K562 (cell line): ENCODE results near the gene CATSPER4. TPM values are rescaled to one million over a fixed set of nuclear protein-coding genes. Genes with fewer than 3 reads are reported as not detected.
A peak's percentile ranks its signal among the peaks of the same experiment; 100 is the strongest.

Experiments used
- ATAC-seq: fragments of 200-7000 bp; cut with Tn5 transposase; 3 replicates; pipeline ENCODE4 v1.9.1; 2020; ENCODE audit warnings: moderate library complexity
- BruUV-seq: library from RNA; stranded (reverse); fragments of 400-500 nt; replicated peaks from 2 replicates; lab custom pipeline; 2021; lab: Mats Ljungman, UMichigan
- CTCF ChIA-PET: fragments of 300-600 bp; formaldehyde crosslinking; extraction: SDS; loops from one replicate; lab custom pipeline; 2021; ENCODE audit warnings: low intra/inter-chr PET ratio; lab: Yijun Ruan, JAX
- POLR2A ChIA-PET: fragments of 300-600, 350-650 bp; sonication (Branson Sonifier 250); formaldehyde crosslinking; extraction: SDS; loops from one replicate; lab custom pipeline; 2021; ENCODE audit warnings: antibody characterized with exemption, inconsistent platforms; lab: Yijun Ruan, JAX
- DNase-seq, 4 experiments: peaks; one replicate each; pipeline versions ENCODE4 v3.0.0 to v3.0.0-alpha.2; 2011 to 2018; ENCODE audit warnings: low spot score in 3 of 4, mixed read lengths in 3 of 4; ENCODE audit errors: extremely low read depth in 1 of 4
- FAIRE-seq: peaks from 2 replicates; lab custom pipeline; 2011; peaks lifted over from hg19 to GRCh38; lab: Jason Lieb, UNC
- H2AFZ ChIP-seq: 2 replicates; pipeline ENCODE4 v1.6.0; 2011; ENCODE audit warnings: low read depth, low read length, control low read depth, inconsistent platforms
- H3K27ac ChIP-seq: fragments of 200-600 bp; 3 replicates; pipeline ENCODE4 v1.8.0; 2011; ENCODE audit warnings: low read depth, mild to moderate bottlenecking, control low read depth, inconsistent platforms, low read length, moderate library complexity, mixed read lengths; ENCODE audit errors: extremely low read depth
- H3K27me3 ChIP-seq, 2 experiments: fragments of 300-600 bp in 1 of 2; 2 replicates in 1 of 2; 3 replicates in 1 of 2; pipeline versions ENCODE4 v1.6.0 to v1.8.0; 2011; ENCODE audit warnings: inconsistent platforms in 2 of 2, low read length in 2 of 2, mild to moderate bottlenecking in 1 of 2, mixed read lengths in 1 of 2, moderate library complexity in 1 of 2; ENCODE audit not compliant: control insufficient read depth in 2 of 2, insufficient read depth in 2 of 2
- H3K36me3 ChIP-seq: fragments of 300-600 bp; 3 replicates; pipeline ENCODE4 v1.8.0; 2011; ENCODE audit warnings: mild to moderate bottlenecking, low read length, inconsistent platforms; ENCODE audit not compliant: control insufficient read depth, insufficient read depth
- H3K4me1 ChIP-seq, 2 experiments: fragments of 200-600 bp in 1 of 2; replicated peaks in 1 of 2; 2 replicates in 1 of 2; 3 replicates in 1 of 2; pipeline versions ENCODE4 v1.5.1 to v1.8.0; 2011; ENCODE audit warnings: inconsistent platforms in 2 of 2, low read length in 2 of 2, mild to moderate bottlenecking in 1 of 2, mixed read lengths in 1 of 2, moderate library complexity in 1 of 2; ENCODE audit not compliant: control insufficient read depth in 2 of 2, insufficient read depth in 2 of 2
- H3K4me2 ChIP-seq: 2 replicates; pipeline ENCODE4 v1.6.1; 2011; ENCODE audit warnings: low read length, control low read depth, inconsistent platforms, mixed read lengths; ENCODE audit not compliant: insufficient read depth
- H3K4me3 ChIP-seq: fragments of 200-600 bp; sonication (generic), shearing (Covaris generic); 2 replicates; pipeline ENCODE4 v1.5.1; 2016; ENCODE audit warnings: control low read depth, inconsistent platforms
- H3K79me2 ChIP-seq: fragments of 200-600 bp; 3 replicates; pipeline ENCODE4 v1.8.0; 2011; ENCODE audit warnings: low read length, inconsistent platforms; ENCODE audit not compliant: control insufficient read depth, insufficient read depth
- H3K9ac ChIP-seq, 2 experiments: 2 replicates each; pipeline versions ENCODE4 v1.6.0 to v1.6.1; 2011; ENCODE audit warnings: low read depth in 2 of 2, low read length in 2 of 2, control low read depth in 1 of 2, inconsistent platforms in 1 of 2, mild to moderate bottlenecking in 1 of 2, mixed read lengths in 1 of 2; ENCODE audit not compliant: insufficient read depth in 1 of 2
- H3K9me1 ChIP-seq: one replicate; pipeline ENCODE4 v1.6.0; 2011; ENCODE audit warnings: inconsistent platforms, mild to moderate bottlenecking, low read length, moderate library complexity; ENCODE audit not compliant: control insufficient read depth, insufficient read depth
- H3K9me3 ChIP-seq: replicated peaks from 2 replicates; pipeline ENCODE4 v1.5.1; 2011; ENCODE audit warnings: low read depth, low read length, inconsistent platforms; ENCODE audit not compliant: control insufficient read depth, insufficient read depth
- H4K20me1 ChIP-seq: replicated peaks from 2 replicates; pipeline ENCODE4 v1.6.1; 2011; ENCODE audit warnings: low read length, inconsistent platforms, mixed read lengths; ENCODE audit not compliant: control insufficient read depth, insufficient read depth
- ADNP ChIP-seq: fragments of 200-800 bp; sonication (Bioruptor generic); IDR thresholded peaks from 2 replicates; pipeline ENCODE4 v1.6.1; 2016; ENCODE audit warnings: missing genetic modification characterization, missing compliant biosample characterization
- ARHGAP35 ChIP-seq: fragments of 450-650 bp; IDR thresholded peaks from 2 replicates; pipeline ENCODE4 v1.6.1; 2018; ENCODE audit not compliant: partially characterized antibody
- BCOR ChIP-seq: fragments of 450-650 bp; IDR thresholded peaks from 2 replicates; pipeline ENCODE4 v1.6.1; 2016
- CHD4 ChIP-seq: fragments of 200-600 bp; sonication (generic); IDR thresholded peaks from 3 replicates; pipeline ENCODE4 v1.6.1; 2012; ENCODE audit warnings: low read depth, mild to moderate bottlenecking, mixed read lengths, low read length, inconsistent platforms; ENCODE audit not compliant: insufficient read depth, insufficient replicate concordance, poor library complexity, severe bottlenecking
- ETV1 ChIP-seq: fragments of 450-650 bp; conservative IDR thresholded peaks from 2 replicates; pipeline ENCODE4 v1.6.1; 2016; ENCODE audit warnings: missing genetic modification characterization, control low read depth, low read depth, missing compliant biosample characterization
- HDAC8 ChIP-seq: fragments of 450-650 bp; IDR thresholded peaks from 2 replicates; pipeline ENCODE4 v1.6.1; 2016; ENCODE audit warnings: mild to moderate bottlenecking, missing genetic modification characterization, moderate library complexity, missing compliant biosample characterization
- HLTF ChIP-seq: fragments of 450-650 bp; IDR thresholded peaks from 2 replicates; pipeline ENCODE4 v1.6.1; 2016
- KDM1A ChIP-seq, 2 experiments: fragments of 450-650 bp; IDR thresholded peaks; 2 replicates each; pipeline ENCODE4 v1.6.1; 2016; ENCODE audit warnings: mild to moderate bottlenecking in 2 of 2
- NCOR1 ChIP-seq: fragments of 450-650 bp; IDR thresholded peaks from 2 replicates; pipeline ENCODE4 v1.6.1; 2016; ENCODE audit warnings: mild to moderate bottlenecking, moderate library complexity
- ZNF124 ChIP-seq: sonication (generic); formaldehyde crosslinking; IDR thresholded peaks from 2 replicates; pipeline ENCODE4 v1.8.1; 2022; ENCODE audit warnings: missing genetic modification reagents
- ZNF253 ChIP-seq: fragments of 250-450 bp; sonication (Bioruptor Pico); conservative IDR thresholded peaks from 2 replicates; pipeline ENCODE4 v1.6.1; 2021; ENCODE audit warnings: mild to moderate bottlenecking
- ZNF3 ChIP-seq: fragments of 250-450 bp; sonication (Bioruptor Pico); IDR thresholded peaks from 2 replicates; pipeline ENCODE4 v1.5.0; 2021; ENCODE audit warnings: mild to moderate bottlenecking, moderate library complexity
- ZNF584 ChIP-seq: fragments of 200-800 bp; sonication (Bioruptor generic); IDR thresholded peaks from 2 replicates; pipeline ENCODE4 v1.6.1; 2016; ENCODE audit warnings: low read depth, mild to moderate bottlenecking, missing genetic modification characterization, missing compliant biosample characterization
- WGBS: fragments of 100-300 bp; shearing (Covaris generic); methylation state at CpG from one replicate; pipeline ENCODE4 v1.1.6; 2016; ENCODE audit warnings: low coverage, mixed read lengths; ENCODE audit not compliant: insufficient coverage; ENCODE audit errors: missing lambda C conversion rate; 5-methylcytosine and 5-hydroxymethylcytosine counted together
- in situ Hi-C: fragments of 300-500 bp; cut with MboI; formaldehyde crosslinking; loops from 4 replicates; pipeline ENCODE4 v1.15.0; 2018; ENCODE audit warnings: inconsistent platforms, mixed read lengths
- intact Hi-C: fragments of 100-400 bp; cut with micrococcal nuclease; formaldehyde crosslinking; loops from 2 replicates; pipeline ENCODE4 v1.14.2; 2022
- polyA plus RNA-seq, 8 experiments: library from polyadenylated mRNA; depleted of rRNA in 4 of 8; stranded (reverse) in 5 of 8; unstranded in 3 of 8; fragments of >200 nt; fragmentation: Nextera tagmentation in 2 of 8; fragmentation: Illumina TruSeq in 1 of 8; extraction: Ambion mirVana in 2 of 8; extraction: Trizol in 1 of 8; gene quantifications; 2 replicates each; pipeline versions ENCODE4 v1.2.1 to v1.2.3, GENCODE V29; 2011 to 2014; ENCODE audit warnings: inconsistent platforms in 1 of 8, missing spikeins in 1 of 8
- total RNA-seq, 7 experiments: library from RNA; depleted of rRNA in 6 of 7; stranded (reverse); fragments of >200 nt in 6 of 7; fragmentation: Illumina TruSeq in 2 of 7; extraction: Trizol in 2 of 7; gene quantifications; 2 replicates each; pipeline versions ENCODE4 v1.2.1 to v1.2.3, GENCODE V29; 2011 to 2021; ENCODE audit warnings: low replicate concordance in 1 of 7
- TF ChIP-seq, protein P1 (sequence below): fragments of 250-450 bp; sonication (Bioruptor Pico); IDR thresholded peaks from 2 replicates; pipeline ENCODE4 v1.6.1; 2021; ENCODE audit warnings: mild to moderate bottlenecking
- TF ChIP-seq, protein P2 (sequence below): sonication (generic); formaldehyde crosslinking; IDR thresholded peaks from 2 replicates; pipeline ENCODE4 v1.8.1; 2023; ENCODE audit warnings: mild to moderate bottlenecking, missing genetic modification reagents
- TF ChIP-seq, protein P3 (sequence below), 2 experiments: fragments of 200-800 bp in 1 of 2; sonication (Bioruptor generic) in 1 of 2; sonication (generic) in 1 of 2; formaldehyde crosslinking in 1 of 2; IDR thresholded peaks in 1 of 2; conservative IDR thresholded peaks in 1 of 2; 2 replicates each; pipeline versions ENCODE4 v1.5.0 to v1.6.1; 2016 to 2020; ENCODE audit warnings: missing compliant biosample characterization in 1 of 2, missing genetic modification characterization in 1 of 2, missing genetic modification reagents in 1 of 2
- TF ChIP-seq, protein P4 (sequence below): fragments of 250-450 bp; sonication (Bioruptor Pico); IDR thresholded peaks from 2 replicates; pipeline ENCODE4 v1.5.0; 2021
- TF ChIP-seq, protein P5 (sequence below), 2 experiments: fragments of 450-650 bp in 1 of 2; sonication (generic) in 1 of 2; formaldehyde crosslinking; conservative IDR thresholded peaks; 2 replicates each; pipeline versions ENCODE4 v1.4.0 to v1.8.1; 2020 to 2022; ENCODE audit warnings: mild to moderate bottlenecking in 1 of 2, missing genetic modification reagents in 1 of 2

CATSPER4 gene
- total and polyA plus RNA-seq, 9 of the 15 experiments (the other 6 are each of a cell fraction or from before 2014, with no cell fraction given): 0.04 to 0.13 TPM; not detected in 7

DNA sequence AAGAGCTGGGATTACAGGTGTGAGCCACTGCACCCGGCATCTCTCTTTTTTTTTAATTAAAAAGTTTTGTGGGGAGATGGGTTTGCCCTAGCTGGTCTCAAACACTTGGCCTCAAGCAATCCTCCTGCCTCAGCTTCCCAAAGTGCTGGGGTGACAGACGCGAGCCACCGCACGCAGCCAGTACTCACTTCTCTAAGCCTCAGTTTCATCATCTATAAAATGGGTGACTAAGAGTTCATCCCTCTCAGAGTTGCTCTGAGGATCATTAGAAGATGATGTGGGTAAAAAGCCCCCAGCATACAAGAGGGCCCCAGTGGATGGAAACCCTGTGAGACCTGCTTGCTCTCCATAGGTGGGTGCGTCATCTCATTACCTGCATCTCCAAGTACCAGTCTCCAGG is 2.5 kb upstream of the CATSPER4 start:
- in situ Hi-C loops (no loop called here), intact Hi-C loops (no loop called here)
- ATAC-seq: no peak
- peaks cover 0 to 27% of the 10 kb centered on the region in 2 experiments; a peak in 2 of 5 replicates for H3K4me1 ChIP-seq
- no peak overlapping the region for H3K9ac ChIP-seq
- no peaks in the 10 kb centered on the region for H3K36me3 ChIP-seq
- FAIRE-seq: no peak
- no peaks in the 10 kb centered on the region for H3K27me3 ChIP-seq
- no peak overlapping the region for H3K27ac ChIP-seq
- DNase-seq: no peak
- no peaks in the 10 kb centered on the region for H3K79me2 ChIP-seq
- no peaks in the 10 kb centered on the region for H3K9me3 ChIP-seq
- 85% methylated on average over 6 of the region's 6 CpGs for WGBS
- H3K4me2 ChIP-seq: no peak overlapping the region
- no TSS peak for BruUV-seq
- 0 out of 2 replicates have a peak, but pooled peaks cover 6% of the 10 kb centered on the region for H4K20me1 ChIP-seq
- no peak overlapping the region for H3K4me3 ChIP-seq
- ChIA-PET POLR2A (interaction anchor here (0.6 kb wide), 1 partner anchor 277 kb away, joined by 3 read pairs; no protein-coding TSS in a partner anchor), CTCF (no interaction called here)
- H3K9me1 ChIP-seq: no peaks in the 10 kb centered on the region
- no peak overlapping the region for H2AFZ ChIP-seq
- TF ChIP-seq, protein P1, sequence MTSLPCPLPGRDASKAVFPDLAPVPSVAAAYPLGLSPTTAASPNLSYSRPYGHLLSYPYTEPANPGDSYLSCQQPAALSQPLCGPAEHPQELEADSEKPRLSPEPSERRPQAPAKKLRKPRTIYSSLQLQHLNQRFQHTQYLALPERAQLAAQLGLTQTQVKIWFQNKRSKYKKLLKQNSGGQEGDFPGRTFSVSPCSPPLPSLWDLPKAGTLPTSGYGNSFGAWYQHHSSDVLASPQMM (CRISPR knock-in tag): no peak
- TF ChIP-seq BCOR: peak; percentile 69
- TF ChIP-seq, protein P2, sequence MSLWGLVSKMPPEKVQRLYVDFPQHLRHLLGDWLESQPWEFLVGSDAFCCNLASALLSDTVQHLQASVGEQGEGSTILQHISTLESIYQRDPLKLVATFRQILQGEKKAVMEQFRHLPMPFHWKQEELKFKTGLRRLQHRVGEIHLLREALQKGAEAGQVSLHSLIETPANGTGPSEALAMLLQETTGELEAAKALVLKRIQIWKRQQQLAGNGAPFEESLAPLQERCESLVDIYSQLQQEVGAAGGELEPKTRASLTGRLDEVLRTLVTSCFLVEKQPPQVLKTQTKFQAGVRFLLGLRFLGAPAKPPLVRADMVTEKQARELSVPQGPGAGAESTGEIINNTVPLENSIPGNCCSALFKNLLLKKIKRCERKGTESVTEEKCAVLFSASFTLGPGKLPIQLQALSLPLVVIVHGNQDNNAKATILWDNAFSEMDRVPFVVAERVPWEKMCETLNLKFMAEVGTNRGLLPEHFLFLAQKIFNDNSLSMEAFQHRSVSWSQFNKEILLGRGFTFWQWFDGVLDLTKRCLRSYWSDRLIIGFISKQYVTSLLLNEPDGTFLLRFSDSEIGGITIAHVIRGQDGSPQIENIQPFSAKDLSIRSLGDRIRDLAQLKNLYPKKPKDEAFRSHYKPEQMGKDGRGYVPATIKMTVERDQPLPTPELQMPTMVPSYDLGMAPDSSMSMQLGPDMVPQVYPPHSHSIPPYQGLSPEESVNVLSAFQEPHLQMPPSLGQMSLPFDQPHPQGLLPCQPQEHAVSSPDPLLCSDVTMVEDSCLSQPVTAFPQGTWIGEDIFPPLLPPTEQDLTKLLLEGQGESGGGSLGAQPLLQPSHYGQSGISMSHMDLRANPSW: no peak
- peak; percentile 34 for TF ChIP-seq CHD4
- TF ChIP-seq ARHGAP35: no peak
- TF ChIP-seq ZNF584 (CRISPR knock-in tag): no peak
- TF ChIP-seq, protein P3, sequence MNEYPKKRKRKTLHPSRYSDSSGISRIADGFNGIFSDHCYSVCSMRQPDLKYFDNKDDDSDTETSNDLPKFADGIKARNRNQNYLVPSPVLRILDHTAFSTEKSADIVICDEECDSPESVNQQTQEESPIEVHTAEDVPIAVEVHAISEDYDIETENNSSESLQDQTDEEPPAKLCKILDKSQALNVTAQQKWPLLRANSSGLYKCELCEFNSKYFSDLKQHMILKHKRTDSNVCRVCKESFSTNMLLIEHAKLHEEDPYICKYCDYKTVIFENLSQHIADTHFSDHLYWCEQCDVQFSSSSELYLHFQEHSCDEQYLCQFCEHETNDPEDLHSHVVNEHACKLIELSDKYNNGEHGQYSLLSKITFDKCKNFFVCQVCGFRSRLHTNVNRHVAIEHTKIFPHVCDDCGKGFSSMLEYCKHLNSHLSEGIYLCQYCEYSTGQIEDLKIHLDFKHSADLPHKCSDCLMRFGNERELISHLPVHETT (CRISPR knock-in tag; conservative IDR thresholded peaks at IDR 0.05 in 1 of 2, IDR thresholded peaks at IDR 0.05 in 1 of 2): no peak
- TF ChIP-seq ADNP: peak; percentile 58; the same call in 1 of the 2 replicates
- TF ChIP-seq ZNF3 (CRISPR knock-in tag): no peak
- no peak for TF ChIP-seq HDAC8 (tag)
- TF ChIP-seq, protein P4, sequence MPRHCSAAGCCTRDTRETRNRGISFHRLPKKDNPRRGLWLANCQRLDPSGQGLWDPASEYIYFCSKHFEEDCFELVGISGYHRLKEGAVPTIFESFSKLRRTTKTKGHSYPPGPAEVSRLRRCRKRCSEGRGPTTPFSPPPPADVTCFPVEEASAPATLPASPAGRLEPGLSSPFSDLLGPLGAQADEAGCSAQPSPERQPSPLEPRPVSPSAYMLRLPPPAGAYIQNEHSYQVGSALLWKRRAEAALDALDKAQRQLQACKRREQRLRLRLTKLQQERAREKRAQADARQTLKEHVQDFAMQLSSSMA: no peak
- no peak for TF ChIP-seq ETV1 (tag)
- TF ChIP-seq KDM1A (IDR thresholded peaks at IDR 0.05): peak; percentile 36 to 53; a peak in 2 of 4 replicates
- no peak for TF ChIP-seq NCOR1
- TF ChIP-seq, protein P5, sequence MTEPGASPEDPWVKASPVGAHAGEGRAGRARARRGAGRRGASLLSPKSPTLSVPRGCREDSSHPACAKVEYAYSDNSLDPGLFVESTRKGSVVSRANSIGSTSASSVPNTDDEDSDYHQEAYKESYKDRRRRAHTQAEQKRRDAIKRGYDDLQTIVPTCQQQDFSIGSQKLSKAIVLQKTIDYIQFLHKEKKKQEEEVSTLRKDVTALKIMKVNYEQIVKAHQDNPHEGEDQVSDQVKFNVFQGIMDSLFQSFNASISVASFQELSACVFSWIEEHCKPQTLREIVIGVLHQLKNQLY (CRISPR knock-in tag; conservative IDR thresholded peaks at IDR 0.05): no peak
- TF ChIP-seq ZNF124 (CRISPR knock-in tag): no peak
- no peak for TF ChIP-seq ZNF253 (CRISPR knock-in tag)
- TF ChIP-seq HLTF: no peak
